ENCODE data around the gene ILF2.
"Not testable (repeated sequence)": the region's sequence is repeated elsewhere in the genome, so short reads cannot be mapped to it uniquely, and the experiment has no call there.

Gene ILF2

GRCh38 chr1:153678519-153679336, 7.9 kb upstream of the ILF2 start, which contains the start of gene NPR1:
Gene NPR1, plus strand, starts transcription at chr1:153678688. Its CDS starts 421 bp downstream, at chr1:153679109.
- no peak for DNase-seq

- DNase-seq: peak; percentile 25
These were observed 7.1 kb upstream of the ILF2 start for GRCh38 chr1:153677718-153678518.

GRCh38 chr1:153673511-153673910, 2.7 kb upstream of the ILF2 start:
- DNase-seq: no peak

GRCh38 chr1:153671628-153672353, 998 bp upstream of the ILF2 start:
- DNase-seq: peak; percentile 46

- DNase-seq: no peak
These were observed 435 bp downstream of the ILF2 start for GRCh38 chr1:153670257-153670858.

- DNase-seq: no peak
These were observed 1.2 kb downstream of the ILF2 start for GRCh38 chr1:153669606-153670005.

- DNase-seq: not testable (repeated sequence)
These were observed 2.1 kb downstream of the ILF2 start for GRCh38 chr1:153668672-153669071.

- DNase-seq: no peak
These were observed 3.4 kb downstream of the ILF2 start for GRCh38 chr1:153667439-153667838.

- no peak for DNase-seq
These were observed 7.6 kb downstream of the ILF2 start for GRCh38 chr1:153663211-153663610.

- no peak for DNase-seq
These were observed 8.5 kb downstream of the ILF2 start for GRCh38 chr1:153662269-153662668.

- DNase-seq: no peak
These were observed 9.6 kb downstream of the ILF2 start for GRCh38 chr1:153661111-153661708.

- DNase-seq: no peak
These were observed 11.1 kb downstream of the ILF2 start for GRCh38 chr1:153659656-153660055.

- DNase-seq: no peak
These were observed 11.6 kb downstream of the ILF2 start for GRCh38 chr1:153659175-153659534.

- DNase-seq: peak; percentile 87
These were observed 12.2 kb downstream of the ILF2 start, which contains the start of gene SNAPIN for GRCh38 chr1:153658400-153659174. Gene SNAPIN, plus strand, starts transcription at chr1:153658703. Its CDS starts 41 bp downstream, at chr1:153658744.

- no peak for DNase-seq
These were observed 15.5 kb downstream of the ILF2 start for GRCh38 chr1:153655333-153655732.

GRCh38 chr1:153652805-153653500, 17.8 kb downstream of the ILF2 start:
- no peak for DNase-seq

GRCh38 chr1:153651771-153652170, 19.0 kb downstream of the ILF2 start:
- DNase-seq: no peak

- no peak for DNase-seq
These were observed 20.9 kb downstream of the ILF2 start for GRCh38 chr1:153649863-153650235.

GRCh38 chr1:153649137-153649862, 21.5 kb downstream of the ILF2 start:
- peak; percentile 32 for DNase-seq

- DNase-seq: no peak
These were observed 22.7 kb downstream of the ILF2 start for GRCh38 chr1:153648000-153648643.
